Measurements from ENCODE around the gene CHCHD3. TPM values are rescaled to one million over a fixed set of nuclear protein-coding genes. Genes with fewer than 3 reads are reported as not detected.
"Not testable (repeated sequence)": the region's sequence is repeated elsewhere in the genome, so short reads cannot be mapped to it uniquely, and the experiment has no call there.

Gene CHCHD3
- total RNA-seq, 1 experiment from 2014 or later = 102 TPM

GRCh38 chr7:132972745-132973144 is 109.1 kb downstream of the CHCHD3 start:
- Mint-ChIP-seq H3K27me3 (ENCODE audit: insufficient read depth, unreplicated experiment) (no peaks in the 10 kb centered on the region), H3K4me3 (ENCODE audit: unreplicated experiment) (no peak overlapping the region), H3K4me1 (ENCODE audit: low read depth, unreplicated experiment) (no peaks in the 10 kb centered on the region), H3K9me3 (ENCODE audit: unreplicated experiment) (no peaks in the 10 kb centered on the region), H3K27ac (ENCODE audit: unreplicated experiment) (no peak overlapping the region), H3K36me3 (ENCODE audit: insufficient read depth, unreplicated experiment) (peaks cover 5% of the 10 kb centered on the region)
- Histone ChIP-seq H3K9me3 (no peaks in the 10 kb centered on the region), H3K36me3 (ENCODE audit: control insufficient read depth, insufficient read depth, low read length) (no peaks in the 10 kb centered on the region), H3K4me1 (no peaks in the 10 kb centered on the region), H3K4me3 (ENCODE audit: low read depth, low read length) (no peak overlapping the region), H3K27me3 (replicated peaks; ENCODE audit: control insufficient read depth, insufficient read depth, low read length) (no peaks in the 10 kb centered on the region)
- ChIA-PET POLR2A (no interaction called here), CTCF (no interaction called here)
- TF ChIP-seq CTCF (IDR thresholded peaks at IDR 0.05; ENCODE audit: insufficient read depth in 1 of 2, low read depth in 1 of 2, low read length in 1 of 2, severe bottlenecking in 1 of 2, unreplicated experiment in 1 of 2) = no peak
- intact Hi-C loops (cut with micrococcal nuclease; ENCODE audit: unreplicated experiment) = no loop called here
- BruUV-seq (replicated peaks) = no TSS peak
- no peak for DNase-seq

GRCh38 chr7:132970257-132970656 is 111.6 kb downstream of the CHCHD3 start:
- Histone ChIP-seq H3K4me1 (0 out of 2 replicates have a peak, but pooled peaks cover 5% of the 10 kb centered on the region), H3K27me3 (replicated peaks; ENCODE audit: control insufficient read depth, insufficient read depth, low read length) (no peaks in the 10 kb centered on the region), H3K36me3 (ENCODE audit: control insufficient read depth, insufficient read depth, low read length) (no peaks in the 10 kb centered on the region), H3K9me3 (no peaks in the 10 kb centered on the region), H3K4me3 (ENCODE audit: low read depth, low read length) (no peak overlapping the region)
- H3K4me1 Mint-ChIP-seq (ENCODE audit: low read depth, unreplicated experiment) = peaks cover 4% of the 10 kb centered on the region
- BruUV-seq (replicated peaks) = no TSS peak
- TF ChIP-seq CTCF (IDR thresholded peaks at IDR 0.05; ENCODE audit: insufficient read depth in 1 of 2, low read depth in 1 of 2, low read length in 1 of 2, severe bottlenecking in 1 of 2, unreplicated experiment in 1 of 2) = no peak
- H3K36me3 Mint-ChIP-seq (ENCODE audit: insufficient read depth, unreplicated experiment) = no peaks in the 10 kb centered on the region
- intact Hi-C loops (cut with micrococcal nuclease; ENCODE audit: unreplicated experiment) = no loop called here
- H3K27ac Mint-ChIP-seq (ENCODE audit: unreplicated experiment) = no peak overlapping the region
- POLR2A ChIA-PET = no interaction called here
- CTCF ChIA-PET = no interaction called here
- H3K9me3 Mint-ChIP-seq (ENCODE audit: unreplicated experiment) = no peaks in the 10 kb centered on the region
- no peaks in the 10 kb centered on the region for H3K27me3 Mint-ChIP-seq (ENCODE audit: insufficient read depth, unreplicated experiment)
- DNase-seq = no peak
- H3K4me3 Mint-ChIP-seq (ENCODE audit: unreplicated experiment) = no peak overlapping the region

- CTCF ChIA-PET = no interaction called here
Measured at GRCh38 chr7:132969520-132969919, 112.4 kb downstream of the CHCHD3 start.

GRCh38 chr7:132967470-132967848 is 114.4 kb downstream of the CHCHD3 start:
- H3K27me3 Mint-ChIP-seq (ENCODE audit: insufficient read depth, unreplicated experiment); H3K36me3 Mint-ChIP-seq (ENCODE audit: insufficient read depth, unreplicated experiment); H3K9me3 Mint-ChIP-seq (ENCODE audit: unreplicated experiment); H3K4me1 Mint-ChIP-seq (ENCODE audit: low read depth, unreplicated experiment); H3K4me1 ChIP-seq; intact Hi-C loops (cut with micrococcal nuclease; ENCODE audit: unreplicated experiment); DNase-seq; H3K4me3 ChIP-seq (ENCODE audit: low read depth, low read length); H3K27me3 ChIP-seq (replicated peaks; ENCODE audit: control insufficient read depth, insufficient read depth, low read length); BruUV-seq (replicated peaks); POLR2A ChIA-PET; CTCF ChIA-PET; H3K9me3 ChIP-seq; H3K4me3 Mint-ChIP-seq (ENCODE audit: unreplicated experiment); H3K27ac Mint-ChIP-seq (ENCODE audit: unreplicated experiment); H3K36me3 ChIP-seq (ENCODE audit: control insufficient read depth, insufficient read depth, low read length): not testable (repeated sequence)

More at GRCh38 chr7:132969520-132969919, 112.4 kb downstream of the CHCHD3 start:
- POLR2A ChIA-PET = no interaction called here
- no peaks in the 10 kb centered on the region for H3K27me3 ChIP-seq (replicated peaks; ENCODE audit: control insufficient read depth, insufficient read depth, low read length)
- H3K27me3 Mint-ChIP-seq (ENCODE audit: insufficient read depth, unreplicated experiment) = no peaks in the 10 kb centered on the region
- TF ChIP-seq CTCF (IDR thresholded peaks at IDR 0.05; ENCODE audit: insufficient read depth in 1 of 2, low read depth in 1 of 2, low read length in 1 of 2, severe bottlenecking in 1 of 2, unreplicated experiment in 1 of 2) = no peak
- H3K4me3 Mint-ChIP-seq (ENCODE audit: unreplicated experiment) = no peak overlapping the region
- BruUV-seq (replicated peaks) = no TSS peak
- H3K27ac Mint-ChIP-seq (ENCODE audit: unreplicated experiment) = no peak overlapping the region
- H3K4me3 ChIP-seq (ENCODE audit: low read depth, low read length) = no peak overlapping the region
- H3K9me3 ChIP-seq = no peaks in the 10 kb centered on the region
- no peak for DNase-seq
- H3K4me1 ChIP-seq = 0 out of 2 replicates have a peak, but pooled peaks cover 5% of the 10 kb centered on the region
- no peaks in the 10 kb centered on the region for H3K36me3 Mint-ChIP-seq (ENCODE audit: insufficient read depth, unreplicated experiment)
- intact Hi-C loops (cut with micrococcal nuclease; ENCODE audit: unreplicated experiment) = no loop called here
- H3K4me1 Mint-ChIP-seq (ENCODE audit: low read depth, unreplicated experiment) = peaks cover 9% of the 10 kb centered on the region
- H3K9me3 Mint-ChIP-seq (ENCODE audit: unreplicated experiment) = no peaks in the 10 kb centered on the region
- no peaks in the 10 kb centered on the region for H3K36me3 ChIP-seq (ENCODE audit: control insufficient read depth, insufficient read depth, low read length)
